ENCODE data around the gene HRK. TPM values are rescaled to one million over a fixed set of nuclear protein-coding genes. Genes with fewer than 3 reads are reported as not detected.

Gene HRK
- total and polyA plus RNA-seq, 2 of the 4 experiments (the other 2 are of a cell fraction): not detected

DNA sequence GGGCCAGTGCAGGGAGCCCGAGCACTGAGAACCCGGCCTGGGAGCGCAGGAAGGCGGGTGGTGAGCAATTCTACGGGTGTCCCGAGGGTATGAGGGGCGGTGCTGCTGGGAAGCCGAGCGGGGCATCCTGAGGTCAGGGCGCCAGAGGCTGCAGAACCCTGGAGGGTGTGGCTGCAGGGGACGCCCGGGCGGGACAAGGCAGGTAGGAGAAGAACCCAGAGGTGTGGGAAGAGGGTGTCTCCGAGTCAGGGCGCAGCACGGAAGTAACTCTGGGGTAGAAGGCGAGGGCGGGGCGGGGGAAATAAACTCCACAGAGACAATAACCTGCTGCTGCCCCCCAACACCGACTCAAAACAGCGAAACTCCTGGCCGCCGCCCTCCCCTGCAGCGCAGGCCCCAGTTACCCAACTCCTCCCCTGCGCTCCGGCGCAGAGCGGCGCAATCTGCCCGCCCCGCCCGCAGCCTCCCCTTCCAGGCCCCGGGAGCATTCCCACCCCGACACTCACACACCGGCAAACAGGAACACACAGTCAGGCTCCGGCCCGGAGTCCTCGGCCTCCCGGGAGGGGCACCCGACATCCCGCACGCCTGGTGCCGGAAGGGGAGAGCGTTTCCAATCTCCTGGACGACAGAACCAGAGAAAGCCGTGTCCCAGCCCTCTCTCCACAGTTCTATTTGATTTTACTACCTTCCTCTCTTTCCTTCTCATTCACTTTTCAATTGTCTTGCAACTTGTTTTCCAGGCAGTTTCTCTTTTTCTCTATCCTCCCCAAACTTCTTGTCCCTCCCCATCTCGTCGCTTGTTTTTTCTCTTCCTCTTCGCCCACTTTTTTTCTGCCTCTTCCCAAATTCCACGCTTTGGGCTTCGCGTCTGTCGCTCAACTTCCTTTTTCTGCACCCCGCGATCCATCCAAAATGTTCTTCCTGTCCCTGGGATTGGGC is 2.4 kb downstream of the HRK start:
- 5% methylated on average over 23 of the region's 55 CpGs; no CpG with 5 or more reads in 1 of the 2 experiments for WGBS, 2 experiments (ENCODE audit: extremely low coverage in 2 of 2, insufficient read length in 1 of 2)
- Histone ChIP-seq H3K4ac (ENCODE audit: low read depth, low read length) (no peak overlapping the region), H2AFZ (replicated peaks; ENCODE audit: low read length, poor library complexity) (peak overlapping the region; percentile 88), H3K9me3 (ENCODE audit: control insufficient read depth, insufficient read depth, low read length) (peaks cover 5% of the 10 kb centered on the region), H3K4me2 (ENCODE audit: low read depth, low read length) (peak overlapping the region; percentile 49), H3K9me1 (ENCODE audit: insufficient read depth, low read length) (no peaks in the 10 kb centered on the region), H3K14ac (replicated peaks; ENCODE audit: low read depth, low read length) (no peak overlapping the region), H3K23ac (ENCODE audit: low read depth, low read length) (no peak overlapping the region), H2BK5ac (ENCODE audit: low read depth, low read length, poor library complexity, severe bottlenecking) (no peak overlapping the region), H3K18ac (ENCODE audit: low read depth, low read length) (no peak overlapping the region), H3K4me3 (ENCODE audit: insufficient read depth, low read depth, low read length) (no peak overlapping the region), H3K56ac (ENCODE audit: extremely low read depth, insufficient read depth, low read length) (no peak overlapping the region), H2BK120ac (ENCODE audit: low read depth, low read length) (no peak overlapping the region), H2BK20ac (ENCODE audit: low read depth, low read length) (no peak overlapping the region), H4K5ac (ENCODE audit: low read depth, low read length) (no peak overlapping the region), H2AK5ac (ENCODE audit: low read depth, low read length) (no peak overlapping the region), H4K8ac (ENCODE audit: low read depth in 2 of 2, low read length in 2 of 2) (no peak overlapping the region), H2AK9ac (replicated peaks; ENCODE audit: low read depth, low read length, poor library complexity) (no peak overlapping the region), H3K79me1 (ENCODE audit: low read depth in 1 of 2, low read length in 2 of 2) (no peaks in the 10 kb centered on the region), H3K9ac (ENCODE audit: low read depth, low read length) (no peak overlapping the region), H3K27me3 (ENCODE audit: control insufficient read depth, insufficient read depth, low read length) (peaks cover 71% of the 10 kb centered on the region), H4K20me1 (ENCODE audit: insufficient read depth, low read length) (peaks cover 8% of the 10 kb centered on the region; the same call in 1 of the 2 replicates), H2BK15ac (ENCODE audit: low read depth, low read length) (no peak overlapping the region), H3K4me1 (ENCODE audit: control insufficient read depth, insufficient read depth, low read length) (no peaks in the 10 kb centered on the region), H4K91ac (ENCODE audit: insufficient read depth, low read depth, low read length) (no peak overlapping the region), H3K36me3 (ENCODE audit: control insufficient read depth, insufficient read depth, low read length) (no peaks in the 10 kb centered on the region), H3K27ac (ENCODE audit: insufficient read depth, low read length) (no peak overlapping the region)
- DNase-seq (no peak), ATAC-seq (ENCODE audit: low read depth) (no peak)
- in situ Hi-C loops (cut with MboI; ENCODE audit: low sequenced_read_pairs) (no loop called here), dilution Hi-C loops (cut with HindIII; ENCODE audit: low sequenced_read_pairs, unreplicated experiment) (no loop called here), intact Hi-C loops (cut with micrococcal nuclease) (no loop called here)
- ChIA-PET CTCF (no interaction called here), POLR2A (ENCODE audit: unreplicated experiment) (no interaction called here)
- TF ChIP-seq MAFK (IDR thresholded peaks at IDR 0.05; ENCODE audit: low read depth, low read length): no peak
- no peak for TF ChIP-seq MXI1 (IDR thresholded peaks at IDR 0.05; ENCODE audit: borderline replicate concordance, low read depth, low read length)
- TF ChIP-seq, protein P1, sequence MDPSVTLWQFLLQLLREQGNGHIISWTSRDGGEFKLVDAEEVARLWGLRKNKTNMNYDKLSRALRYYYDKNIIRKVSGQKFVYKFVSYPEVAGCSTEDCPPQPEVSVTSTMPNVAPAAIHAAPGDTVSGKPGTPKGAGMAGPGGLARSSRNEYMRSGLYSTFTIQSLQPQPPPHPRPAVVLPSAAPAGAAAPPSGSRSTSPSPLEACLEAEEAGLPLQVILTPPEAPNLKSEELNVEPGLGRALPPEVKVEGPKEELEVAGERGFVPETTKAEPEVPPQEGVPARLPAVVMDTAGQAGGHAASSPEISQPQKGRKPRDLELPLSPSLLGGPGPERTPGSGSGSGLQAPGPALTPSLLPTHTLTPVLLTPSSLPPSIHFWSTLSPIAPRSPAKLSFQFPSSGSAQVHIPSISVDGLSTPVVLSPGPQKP (IDR thresholded peaks at IDR 0.05; ENCODE audit: borderline replicate concordance, low read depth, low read length): no peak
- no peak for TF ChIP-seq SMC3 (IDR thresholded peaks at IDR 0.05; ENCODE audit: low read depth, low read length)
- TF ChIP-seq RFX5 (IDR thresholded peaks at IDR 0.05; ENCODE audit: low read depth, low read length): no peak
- TF ChIP-seq MAZ (IDR thresholded peaks at IDR 0.05; ENCODE audit: borderline replicate concordance, low read depth, low read length): no peak
- TF ChIP-seq, protein P2, sequence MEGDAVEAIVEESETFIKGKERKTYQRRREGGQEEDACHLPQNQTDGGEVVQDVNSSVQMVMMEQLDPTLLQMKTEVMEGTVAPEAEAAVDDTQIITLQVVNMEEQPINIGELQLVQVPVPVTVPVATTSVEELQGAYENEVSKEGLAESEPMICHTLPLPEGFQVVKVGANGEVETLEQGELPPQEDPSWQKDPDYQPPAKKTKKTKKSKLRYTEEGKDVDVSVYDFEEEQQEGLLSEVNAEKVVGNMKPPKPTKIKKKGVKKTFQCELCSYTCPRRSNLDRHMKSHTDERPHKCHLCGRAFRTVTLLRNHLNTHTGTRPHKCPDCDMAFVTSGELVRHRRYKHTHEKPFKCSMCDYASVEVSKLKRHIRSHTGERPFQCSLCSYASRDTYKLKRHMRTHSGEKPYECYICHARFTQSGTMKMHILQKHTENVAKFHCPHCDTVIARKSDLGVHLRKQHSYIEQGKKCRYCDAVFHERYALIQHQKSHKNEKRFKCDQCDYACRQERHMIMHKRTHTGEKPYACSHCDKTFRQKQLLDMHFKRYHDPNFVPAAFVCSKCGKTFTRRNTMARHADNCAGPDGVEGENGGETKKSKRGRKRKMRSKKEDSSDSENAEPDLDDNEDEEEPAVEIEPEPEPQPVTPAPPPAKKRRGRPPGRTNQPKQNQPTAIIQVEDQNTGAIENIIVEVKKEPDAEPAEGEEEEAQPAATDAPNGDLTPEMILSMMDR (conservative IDR thresholded peaks at IDR 0.05; ENCODE audit: low read depth, low read length): no peak
- no TSS peak for BruUV-seq (replicated peaks)

Measured in IMR-90 (cell line).